GM23338 (cell line): Measurements from ENCODE around the gene MAP2K2. TPM values are rescaled to one million over a fixed set of nuclear protein-coding genes. Genes with fewer than 3 reads are reported as not detected.
A peak's percentile ranks its signal among the peaks of the same experiment; 100 is the strongest.

Experiments used
- ATAC-seq: fragments of 200-7000 bp; cut with Tn5 transposase; 3 replicates; pipeline ENCODE4 v1.9.1; 2020
- DNase-seq: peaks from one replicate; pipeline ENCODE4 v3.0.0-alpha.2; 2015; ENCODE audit warnings: low spot score
- H2AFZ ChIP-seq: fragments of 200-600 bp; sonication (generic); 2 replicates; pipeline ENCODE4 v1.8.0; 2016; ENCODE audit warnings: antibody characterized with exemption, mild to moderate bottlenecking, moderate library complexity
- H3F3A ChIP-seq: fragments of 200-600 bp; sonication (generic); replicated peaks from 2 replicates; pipeline ENCODE4 v1.8.0; 2017; ENCODE audit warnings: antibody characterized with exemption, mixed run types, low read depth
- H3K27ac ChIP-seq: fragments of 200-600 bp; sonication (generic); 2 replicates; pipeline ENCODE4 v1.6.1; 2016; ENCODE audit warnings: low read depth
- H3K27me3 ChIP-seq: fragments of 200-600 bp; sonication (generic); 2 replicates; pipeline ENCODE4 v1.8.0; 2016; ENCODE audit warnings: mild to moderate bottlenecking, mixed run types, moderate library complexity; ENCODE audit not compliant: insufficient read depth
- H3K36me3 ChIP-seq: fragments of 200-600 bp; sonication (generic); 2 replicates; pipeline ENCODE4 v1.8.0; 2016; ENCODE audit warnings: mild to moderate bottlenecking; ENCODE audit not compliant: insufficient read depth
- H3K4me1 ChIP-seq: fragments of 200-600 bp; sonication (generic); 2 replicates; pipeline ENCODE4 v1.8.0; 2016; ENCODE audit warnings: mild to moderate bottlenecking, moderate library complexity; ENCODE audit not compliant: insufficient read depth
- H3K4me2 ChIP-seq: fragments of 200-600 bp; sonication (generic); 2 replicates; pipeline ENCODE4 v1.7.1; 2017; ENCODE audit warnings: mixed run types
- H3K4me3 ChIP-seq: fragments of 200-600 bp; sonication (generic); 2 replicates; pipeline ENCODE4 v1.6.1; 2016; ENCODE audit warnings: mixed run types
- H3K79me2 ChIP-seq: fragments of 200-600 bp; sonication (generic); replicated peaks from 2 replicates; pipeline ENCODE4 v1.8.0; 2017; ENCODE audit warnings: mild to moderate bottlenecking; ENCODE audit not compliant: insufficient read depth
- H3K9me2 ChIP-seq: fragments of 200-600 bp; sonication (generic); 2 replicates; pipeline ENCODE4 v1.8.0; 2017; ENCODE audit not compliant: insufficient read depth
- H4K20me1 ChIP-seq: fragments of 200-600 bp; sonication (generic); replicated peaks from 2 replicates; pipeline ENCODE4 v1.8.0; 2017; ENCODE audit warnings: mild to moderate bottlenecking; ENCODE audit not compliant: insufficient read depth
- H3K27ac Mint-ChIP-seq: 2 replicates; pipeline ENCODE4 v1.8.0; 2020; ENCODE audit warnings: inconsistent platforms, mild to moderate bottlenecking, moderate library complexity, mixed read lengths
- H3K27me3 Mint-ChIP-seq: 3 replicates; pipeline ENCODE4 v1.8.0; 2022; ENCODE audit warnings: low read depth, mild to moderate bottlenecking, moderate library complexity, mixed read lengths, inconsistent platforms; ENCODE audit not compliant: insufficient read depth, poor library complexity
- H3K36me3 Mint-ChIP-seq: 3 replicates; pipeline ENCODE4 v1.8.0; 2021; ENCODE audit warnings: low read depth, mild to moderate bottlenecking, inconsistent platforms, moderate library complexity, mixed read lengths
- H3K4me1 Mint-ChIP-seq: 3 replicates; pipeline ENCODE4 v1.8.0; 2020; ENCODE audit warnings: mild to moderate bottlenecking, inconsistent platforms, mixed read lengths
- H3K4me3 Mint-ChIP-seq: 3 replicates; pipeline ENCODE4 v1.8.0; 2021; ENCODE audit warnings: moderate library complexity, mild to moderate bottlenecking, inconsistent platforms, mixed read lengths
- H3K9me3 Mint-ChIP-seq: 3 replicates; pipeline ENCODE4 v1.8.0; 2020; ENCODE audit warnings: moderate library complexity, mild to moderate bottlenecking, inconsistent platforms, mixed read lengths
- CREB1 ChIP-seq: fragments of 250-450 bp; sonication (Bioruptor Pico); IDR thresholded peaks from 2 replicates; pipeline ENCODE4 v1.5.0; 2020; ENCODE audit warnings: low read depth, mild to moderate bottlenecking, moderate library complexity
- CTCF ChIP-seq, 2 experiments: fragments of 200-600 bp in 1 of 2; sonication (generic) in 1 of 2; conservative IDR thresholded peaks; 2 replicates each; pipeline versions ENCODE4 v1.5.1 to v1.6.1; 2016 to 2017; ENCODE audit warnings: antibody characterized with exemption in 2 of 2, low read depth in 2 of 2, mild to moderate bottlenecking in 2 of 2, moderate library complexity in 1 of 2
- ETS1 ChIP-seq: IDR thresholded peaks from 2 replicates; pipeline ENCODE4 v1.6.1; 2016; ENCODE audit warnings: antibody characterized with exemption
- EZH2 ChIP-seq: fragments of 200-600 bp; sonication (generic); IDR thresholded peaks from one replicate; pipeline ENCODE4 v1.8.0; 2017; ENCODE audit warnings: antibody characterized with exemption, mild to moderate bottlenecking, low read depth; ENCODE audit not compliant: unreplicated experiment
- EZH2phosphoT487 ChIP-seq: fragments of 200-600 bp; sonication (generic); IDR thresholded peaks from one replicate; pipeline ENCODE4 v1.8.1; 2018; ENCODE audit warnings: antibody characterized with exemption; ENCODE audit not compliant: unreplicated experiment
- JUNB ChIP-seq: IDR thresholded peaks from one replicate; pipeline ENCODE4 v1.6.1; 2016; ENCODE audit warnings: antibody characterized with exemption; ENCODE audit not compliant: unreplicated experiment
- NANOG ChIP-seq: IDR thresholded peaks from 2 replicates; pipeline ENCODE4 v1.6.1; 2016; ENCODE audit warnings: antibody characterized with exemption, borderline replicate concordance
- POLR2AphosphoS5 ChIP-seq: IDR thresholded peaks from 2 replicates; pipeline ENCODE4 v1.6.1; 2016; ENCODE audit warnings: antibody characterized with exemption, low read depth
- REST ChIP-seq: IDR thresholded peaks from one replicate; pipeline ENCODE4 v1.6.1; 2018; ENCODE audit warnings: antibody characterized with exemption; ENCODE audit not compliant: unreplicated experiment
- STAT1 ChIP-seq: IDR thresholded peaks from one replicate; pipeline ENCODE4 v1.6.1; 2016; ENCODE audit warnings: antibody characterized with exemption; ENCODE audit not compliant: unreplicated experiment
- ZNF114 ChIP-seq: fragments of 250-450 bp; sonication (Bioruptor Pico); IDR thresholded peaks from 2 replicates; pipeline ENCODE4 v1.5.0; 2020; ENCODE audit warnings: mild to moderate bottlenecking, moderate library complexity
- ZNF331 ChIP-seq: fragments of 250-450 bp; sonication (Bioruptor Pico); IDR thresholded peaks from 2 replicates; pipeline ENCODE4 v1.5.0; 2020; ENCODE audit warnings: low read depth, mild to moderate bottlenecking, moderate library complexity
- ZNF462 ChIP-seq: fragments of 250-450 bp; sonication (Bioruptor Pico); IDR thresholded peaks from 2 replicates; pipeline ENCODE4 v1.5.0; 2020; ENCODE audit warnings: mild to moderate bottlenecking, moderate library complexity
- polyA plus RNA-seq: library from polyadenylated mRNA; unstranded; fragments of >200 nt; fragmentation: Nextera tagmentation; extraction: Ambion mirVana; gene quantifications from 2 replicates; pipeline ENCODE4 v1.2.1, GENCODE V29; 2016
- total RNA-seq: library from RNA; depleted of rRNA; stranded (reverse); fragments of >200 nt; shearing (Covaris generic); gene quantifications from 2 replicates; pipeline ENCODE4 v1.2.3, GENCODE V29; 2014

Gene MAP2K2
- total and polyA plus RNA-seq, 2 experiments from 2014 or later, result 99.7 to 151 TPM

GRCh38 chr19:4057931-4058692 lies 65.8 kb downstream of the MAP2K2 start:
- H3K4me3 ChIP-seq, result no peak overlapping the region
- H2AFZ ChIP-seq, result no peak overlapping the region
- peaks cover 28% of the 10 kb centered on the region for H3F3A ChIP-seq
- peak; percentile 1 for DNase-seq
- no peaks in the 10 kb centered on the region; the same call in 2 of the 3 replicates for H3K9me3 Mint-ChIP-seq
- peaks cover 25% of the 10 kb centered on the region for H3K36me3 Mint-ChIP-seq
- no peak overlapping the region for H3K27ac ChIP-seq
- no peaks in the 10 kb centered on the region for H3K36me3 ChIP-seq
- H3K4me1 ChIP-seq, result peaks cover 15% of the 10 kb centered on the region
- H3K9me2 ChIP-seq, result no peaks in the 10 kb centered on the region
- H3K4me2 ChIP-seq, result no peak overlapping the region
- H4K20me1 ChIP-seq, result peaks cover 52% of the 10 kb centered on the region
- ATAC-seq, result peak; percentile 10
- H3K27ac Mint-ChIP-seq, result no peak overlapping the region
- H3K4me1 Mint-ChIP-seq, result peaks cover 9% of the 10 kb centered on the region
- no peak for TF ChIP-seq ZNF114 (CRISPR knock-in tag)
- no peak for TF ChIP-seq ETS1
- no peak for TF ChIP-seq CTCF (conservative IDR thresholded peaks at IDR 0.05; ENCODE audit: low read depth in 2 of 2)
- no peak for TF ChIP-seq REST
- no peak for TF ChIP-seq EZH2phosphoT487
- no peak for TF ChIP-seq JUNB
- TF ChIP-seq EZH2, result no peak
- TF ChIP-seq STAT1, result no peak
- TF ChIP-seq POLR2AphosphoS5, result no peak
- no peak for TF ChIP-seq NANOG
- TF ChIP-seq CREB1 (CRISPR knock-in tag), result no peak
- TF ChIP-seq ZNF331 (CRISPR knock-in tag), result no peak
- TF ChIP-seq ZNF462 (CRISPR knock-in tag), result no peak
- no peaks in the 10 kb centered on the region for H3K27me3 ChIP-seq
- peaks cover 85% of the 10 kb centered on the region for H3K79me2 ChIP-seq
- H3K4me3 Mint-ChIP-seq, result no peak overlapping the region
- peaks cover 13% of the 10 kb centered on the region for H3K27me3 Mint-ChIP-seq
